ENCODE results near the gene IQSEC3.
"Not testable (repeated sequence)": the region's sequence is repeated elsewhere in the genome, so short reads cannot be mapped to it uniquely, and the experiment has no call there.

The IQSEC3 gene

GRCh38 chr12:49149-49548, 17.4 kb upstream of the IQSEC3 start:
- not testable (repeated sequence) for FAIRE-seq; DNase-seq (ENCODE audit: insufficient read length)

- not testable (repeated sequence) for DNase-seq (ENCODE audit: insufficient read length); FAIRE-seq
These were observed 15.5 kb upstream of the IQSEC3 start for GRCh38 chr12:51087-51486.

DNA sequence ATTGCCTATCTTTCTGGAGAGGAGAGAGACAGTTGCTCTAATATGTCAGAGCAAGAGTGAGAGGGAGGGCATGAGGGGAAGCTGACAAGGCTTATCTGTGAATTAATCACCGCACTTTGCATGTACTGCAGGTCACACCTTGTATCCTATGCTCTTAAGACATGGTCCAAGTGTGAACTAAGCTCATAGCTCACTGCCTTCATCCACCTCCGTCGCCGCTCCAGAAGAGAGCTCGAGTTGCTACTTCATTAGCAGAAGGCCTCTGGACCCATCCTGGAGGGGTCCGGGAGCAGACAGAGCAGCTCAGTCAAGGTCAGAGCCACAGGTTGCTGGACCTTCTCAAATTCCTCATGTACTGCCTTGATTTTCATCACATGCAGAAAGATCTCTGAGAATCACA, 14.6 kb upstream of the IQSEC3 start:
- FAIRE-seq; DNase-seq (ENCODE audit: insufficient read length): not testable (repeated sequence)

DNA sequence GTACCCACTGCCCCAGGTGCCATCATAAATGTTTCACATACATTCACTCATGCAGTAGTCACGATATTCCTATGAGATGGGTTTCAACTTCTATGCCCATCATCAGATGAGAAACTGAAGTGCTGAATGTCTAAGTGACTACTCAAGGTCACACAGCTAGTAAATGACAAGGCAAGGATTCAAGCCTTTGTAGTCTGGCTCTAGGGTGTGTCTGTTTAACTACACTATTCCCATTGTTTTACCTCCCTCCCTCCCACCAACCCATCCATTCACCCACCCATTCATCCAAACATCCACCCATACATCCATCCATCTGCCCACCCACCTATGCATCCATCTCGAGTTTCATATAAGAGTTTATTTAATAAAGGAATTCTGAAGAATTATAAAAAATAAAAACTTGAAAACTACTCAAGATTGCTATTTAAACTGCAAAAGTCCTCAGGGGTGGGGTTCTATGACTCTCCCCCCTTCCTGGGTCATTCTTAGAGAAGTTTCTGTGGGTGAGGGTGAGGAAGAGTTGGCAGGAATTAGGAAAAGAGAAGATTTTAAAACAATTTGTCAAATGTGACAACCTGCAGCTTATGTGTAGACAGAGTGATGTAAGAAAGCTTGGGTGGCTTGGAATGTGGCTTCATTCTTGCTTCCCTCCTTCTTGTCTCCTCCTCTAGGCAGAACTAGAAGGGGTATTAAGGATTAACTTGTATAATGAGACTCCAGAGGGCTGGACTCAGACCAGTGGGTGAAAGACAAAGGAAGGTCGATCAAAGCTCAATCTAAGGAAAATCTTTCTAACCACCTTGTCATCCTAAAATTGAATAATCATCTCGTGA, 13.4 kb upstream of the IQSEC3 start:
- not testable (repeated sequence) for DNase-seq (ENCODE audit: insufficient read length); FAIRE-seq

- FAIRE-seq (no peak), DNase-seq (ENCODE audit: insufficient read length) (no peak)
- no peak for TF ChIP-seq POLR2AphosphoS5 (IDR thresholded peaks at IDR 0.05; ENCODE audit: low read depth, low read length)
- TF ChIP-seq TAF1 (IDR thresholded peaks at IDR 0.05; ENCODE audit: borderline replicate concordance, low read depth, low read length) = no peak
- no peak for TF ChIP-seq POLR2A (IDR thresholded peaks at IDR 0.05; ENCODE audit: low read depth, low read length)
These were observed 12.5 kb upstream of the IQSEC3 start for GRCh38 chr12:53735-54730.

DNA sequence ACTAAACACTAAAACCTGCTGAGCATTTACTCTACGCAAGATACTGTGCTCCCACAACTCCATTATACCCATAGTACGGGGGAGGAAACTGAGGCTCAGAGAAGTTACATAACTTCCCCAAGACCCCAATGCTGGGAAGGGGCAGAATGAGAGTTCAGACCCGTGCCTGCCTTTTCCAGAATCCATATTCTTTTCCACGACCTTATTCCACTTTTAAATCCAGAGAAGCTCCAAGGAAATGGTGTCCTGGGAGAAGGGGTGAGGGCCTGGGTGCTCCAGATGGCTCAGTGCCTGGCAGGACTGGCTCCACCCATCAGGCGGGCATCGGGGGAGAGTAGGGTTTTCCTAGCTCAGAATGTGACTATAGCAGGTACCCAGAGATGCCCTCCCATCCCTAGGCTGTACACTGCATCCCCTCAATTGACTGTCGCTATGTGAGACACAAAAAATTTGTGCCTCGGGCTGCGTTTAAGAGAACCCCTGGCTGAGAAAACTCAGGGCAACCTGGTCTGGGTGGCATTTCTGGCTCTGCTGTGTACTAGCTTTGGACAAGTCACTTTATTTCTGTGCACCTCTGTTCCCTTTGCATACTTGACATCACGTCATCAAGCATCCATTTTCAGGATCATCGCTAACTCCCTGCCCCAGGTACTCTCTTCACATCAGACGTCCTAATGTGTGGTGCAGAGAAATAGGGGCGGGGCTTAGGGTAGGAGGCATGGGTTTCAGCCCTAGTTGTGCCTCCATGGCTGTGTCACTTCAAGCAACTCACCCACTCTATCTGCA, 11.6 kb upstream of the IQSEC3 start:
- DNase-seq (ENCODE audit: insufficient read length) = no peak
- TF ChIP-seq TAF1 (IDR thresholded peaks at IDR 0.05; ENCODE audit: borderline replicate concordance, low read depth, low read length) = no peak
- no peak for TF ChIP-seq POLR2A (IDR thresholded peaks at IDR 0.05; ENCODE audit: low read depth, low read length)
- no peak for TF ChIP-seq POLR2AphosphoS5 (IDR thresholded peaks at IDR 0.05; ENCODE audit: low read depth, low read length)
- FAIRE-seq = no peak

DNA sequence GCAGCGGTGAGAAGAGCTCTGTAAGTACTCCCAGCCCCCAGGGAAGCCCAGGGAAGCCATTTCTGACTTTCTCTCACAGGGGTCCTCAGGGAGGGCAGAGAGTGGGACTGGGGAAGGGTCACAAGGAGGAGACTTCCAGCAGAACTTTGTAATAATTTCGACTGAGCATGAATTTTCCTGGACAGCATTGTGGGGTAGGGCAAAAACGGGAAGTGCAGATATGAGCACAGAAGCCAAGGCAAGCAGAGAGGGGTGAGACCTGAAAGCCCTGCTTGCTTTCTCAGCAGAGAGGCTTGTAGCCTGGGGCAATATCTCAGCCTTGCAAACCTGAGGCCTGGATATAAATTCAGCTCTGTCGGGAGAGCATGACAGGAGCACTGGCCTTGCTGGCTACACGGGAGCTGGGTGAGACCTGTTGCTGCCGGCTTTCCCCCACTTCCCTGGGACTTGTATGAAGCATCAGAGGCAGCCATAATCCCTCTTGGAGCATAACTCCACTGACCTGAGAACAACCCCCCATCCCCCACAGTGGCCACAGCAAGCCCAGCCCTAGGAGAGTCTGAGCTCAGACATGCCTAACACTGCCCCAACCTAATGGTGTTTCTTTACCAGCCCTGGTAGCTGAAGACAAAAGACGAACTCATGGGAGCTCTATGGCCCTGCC, 9.8 kb upstream of the IQSEC3 start:
- no peak for FAIRE-seq
- no peak for TF ChIP-seq POLR2AphosphoS5 (IDR thresholded peaks at IDR 0.05; ENCODE audit: low read depth, low read length)
- TF ChIP-seq TAF1 (IDR thresholded peaks at IDR 0.05; ENCODE audit: borderline replicate concordance, low read depth, low read length) = no peak
- no peak for TF ChIP-seq POLR2A (IDR thresholded peaks at IDR 0.05; ENCODE audit: low read depth, low read length)
- DNase-seq (ENCODE audit: insufficient read length) = no peak

DNA sequence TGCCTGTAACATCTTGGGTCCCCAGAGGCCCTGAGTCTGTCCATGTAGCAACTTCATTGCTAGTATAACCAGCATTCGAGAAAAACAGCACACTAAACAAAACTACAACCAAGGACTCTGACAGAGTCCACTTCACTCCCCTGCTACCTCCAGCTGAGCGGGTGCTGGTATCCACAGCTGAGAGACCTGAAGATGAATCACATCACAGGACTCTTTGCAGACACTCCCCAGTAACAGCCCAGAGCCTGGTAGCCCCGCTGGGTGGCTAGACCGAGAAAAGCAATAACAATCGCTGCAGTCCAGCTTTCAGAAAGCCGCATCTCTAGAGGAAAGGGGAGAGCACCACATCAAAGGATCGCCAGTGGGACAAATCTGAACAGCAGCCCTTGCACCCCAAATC, 9.0 kb upstream of the IQSEC3 start:
- no peak for TF ChIP-seq POLR2A (IDR thresholded peaks at IDR 0.05; ENCODE audit: low read depth, low read length)
- no peak for TF ChIP-seq TAF1 (IDR thresholded peaks at IDR 0.05; ENCODE audit: borderline replicate concordance, low read depth, low read length)
- TF ChIP-seq POLR2AphosphoS5 (IDR thresholded peaks at IDR 0.05; ENCODE audit: low read depth, low read length) = no peak
- no peak for DNase-seq (ENCODE audit: insufficient read length)
- FAIRE-seq = no peak

GRCh38 chr12:58832-59231, 7.7 kb upstream of the IQSEC3 start:
- FAIRE-seq (no peak), DNase-seq (ENCODE audit: insufficient read length) (no peak)
- no peak for TF ChIP-seq TAF1 (IDR thresholded peaks at IDR 0.05; ENCODE audit: borderline replicate concordance, low read depth, low read length)
- TF ChIP-seq POLR2A (IDR thresholded peaks at IDR 0.05; ENCODE audit: low read depth, low read length) = no peak
- no peak for TF ChIP-seq POLR2AphosphoS5 (IDR thresholded peaks at IDR 0.05; ENCODE audit: low read depth, low read length)

GRCh38 chr12:61845-62244, 4.7 kb upstream of the IQSEC3 start:
- not testable (repeated sequence) for FAIRE-seq; DNase-seq (ENCODE audit: insufficient read length)

- DNase-seq (ENCODE audit: insufficient read length); FAIRE-seq: not testable (repeated sequence)
These were observed 990 bp upstream of the IQSEC3 start for GRCh38 chr12:65491-66063.

- FAIRE-seq = peak; percentile 54
- DNase-seq (ENCODE audit: insufficient read length) = not testable (repeated sequence)
These were observed 376 bp downstream of the IQSEC3 start for GRCh38 chr12:66782-67504.

DNA sequence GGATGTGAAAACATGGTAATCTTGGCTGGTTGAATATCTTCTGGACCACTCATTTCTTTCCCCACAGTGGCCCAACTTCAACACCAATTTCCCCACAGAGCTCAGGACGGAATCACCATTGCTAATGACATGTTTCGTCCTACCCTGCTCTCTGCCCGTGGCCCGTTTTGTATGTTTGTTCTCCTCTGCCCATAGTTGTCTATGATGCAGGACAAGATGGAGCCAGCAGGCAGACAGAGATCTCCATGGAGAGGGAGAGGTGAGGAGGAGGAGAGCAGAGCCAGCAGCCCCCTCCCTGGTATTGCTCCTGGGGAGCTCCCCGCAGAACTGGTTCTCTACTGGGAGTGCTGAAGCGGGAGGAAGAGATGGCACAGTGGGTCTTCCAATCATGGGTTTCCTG, 3.1 kb downstream of the IQSEC3 start:
- FAIRE-seq; DNase-seq (ENCODE audit: insufficient read length): not testable (repeated sequence)

GRCh38 chr12:70541-70940, 4.0 kb downstream of the IQSEC3 start:
- DNase-seq (ENCODE audit: insufficient read length); FAIRE-seq: not testable (repeated sequence)

GRCh38 chr12:72018-72417, 5.5 kb downstream of the IQSEC3 start:
- not testable (repeated sequence) for DNase-seq (ENCODE audit: insufficient read length); FAIRE-seq
